Measurements from ENCODE around the gene NAA30. TPM values are rescaled to one million over a fixed set of nuclear protein-coding genes. Genes with fewer than 3 reads are reported as not detected.

NAA30 gene
- total and polyA plus RNA-seq, 9 of the 15 experiments (the other 6 are each of a cell fraction or from before 2014, with no cell fraction given) = 2.2 to 8.0 (median 6.9) TPM

GRCh38 chr14:57402173-57402852 lies 11.9 kb downstream of the NAA30 start:
- no peaks in the 10 kb centered on the region for H4K20me1 ChIP-seq (replicated peaks; ENCODE audit: control insufficient read depth, insufficient read depth, low read length)
- DNase-seq (ENCODE audit: extremely low read depth in 1 of 4, low spot score in 3 of 4) (no peak), ATAC-seq (no peak), FAIRE-seq (no peak)
- no TSS peak for BruUV-seq (replicated peaks)
- H3K4me1 ChIP-seq (replicated peaks in 1 of 2; ENCODE audit: control insufficient read depth in 2 of 2, insufficient read depth in 2 of 2, low read length in 2 of 2) = no peaks in the 10 kb centered on the region
- H3K9me3 ChIP-seq (replicated peaks; ENCODE audit: control insufficient read depth, insufficient read depth, low read depth, low read length) = no peaks in the 10 kb centered on the region
- H2AFZ ChIP-seq (ENCODE audit: low read depth, low read length) = no peak overlapping the region
- H3K9me1 ChIP-seq (ENCODE audit: control insufficient read depth, insufficient read depth, low read length) = no peaks in the 10 kb centered on the region
- 58% methylated on average over 1 of the region's 1 CpG for WGBS (ENCODE audit: insufficient coverage, low coverage, missing lambda C conversion rate)
- intact Hi-C loops (cut with micrococcal nuclease) (no loop called here), in situ Hi-C loops (cut with MboI) (no loop called here)
- no peak overlapping the region for H3K27ac ChIP-seq (ENCODE audit: extremely low read depth, low read depth, low read length)
- no peak overlapping the region for H3K9ac ChIP-seq (ENCODE audit: insufficient read depth in 1 of 2, low read depth in 2 of 2, low read length in 2 of 2)
- H3K79me2 ChIP-seq (ENCODE audit: control insufficient read depth, insufficient read depth, low read length) = no peaks in the 10 kb centered on the region; the same call in 2 of the 3 replicates
- POLR2A ChIA-PET = interaction anchor here (1.3 kb wide), 1 partner anchor 11 kb away, joined by 3 read pairs; no protein-coding TSS in a partner anchor
- no peaks in the 10 kb centered on the region for H3K27me3 ChIP-seq (ENCODE audit: control insufficient read depth in 2 of 2, insufficient read depth in 2 of 2, low read length in 2 of 2)
- no peak overlapping the region for H3K4me3 ChIP-seq
- CTCF ChIA-PET (ENCODE audit: low intra/inter-chr PET ratio) = no interaction called here
- H3K36me3 ChIP-seq (ENCODE audit: control insufficient read depth, insufficient read depth, low read length) = peaks cover 24% of the 10 kb centered on the region; the same call in 1 of the 3 replicates
- no peak overlapping the region for H3K4me2 ChIP-seq (ENCODE audit: insufficient read depth, low read length)
- no peak for TF ChIP-seq RNF2 (IDR thresholded peaks at IDR 0.05)
- no peak for TF ChIP-seq SNIP1 (IDR thresholded peaks at IDR 0.05; ENCODE audit: low read depth)
- TF ChIP-seq TEAD1 (CRISPR knock-in tag; IDR thresholded peaks at IDR 0.05) = no peak
- TF ChIP-seq HCFC1 (IDR thresholded peaks at IDR 0.05; ENCODE audit: low read depth, low read length) = no peak
- TF ChIP-seq CC2D1A (IDR thresholded peaks at IDR 0.05) = no peak
- no peak for TF ChIP-seq POLR3A (IDR thresholded peaks at IDR 0.05; ENCODE audit: borderline replicate concordance, extremely low read depth, insufficient read depth, insufficient read length)
- TF ChIP-seq ARID3B (CRISPR knock-in tag; IDR thresholded peaks at IDR 0.05; ENCODE audit: borderline replicate concordance) = no peak
- TF ChIP-seq FIP1L1 (IDR thresholded peaks at IDR 0.05; ENCODE audit: low read depth, low read length, poor library complexity, severe bottlenecking) = no peak
- TF ChIP-seq ELK3 (CRISPR knock-in tag; IDR thresholded peaks at IDR 0.05) = no peak
- no peak for TF ChIP-seq ZNF24 (IDR thresholded peaks at IDR 0.05)
- no peak for TF ChIP-seq BDP1 (IDR thresholded peaks at IDR 0.05; ENCODE audit: insufficient read depth, insufficient read length)
- TF ChIP-seq RBFOX2 (IDR thresholded peaks at IDR 0.05; ENCODE audit: low read depth, low read length) = no peak
